G401 (cell line): ENCODE data around the gene ARFIP1. TPM values are rescaled to one million over a fixed set of nuclear protein-coding genes. Genes with fewer than 3 reads are reported as not detected.
"Not testable (repeated sequence)": the region's sequence is repeated elsewhere in the genome, so short reads cannot be mapped to it uniquely, and the experiment has no call there.

ENCODE experiments used
- DNase-seq: peaks from one replicate; pipeline ENCODE4 v3.0.0-alpha.2; 2015; ENCODE audit warnings: low spot score
- in situ Hi-C: cut with HindIII; loops from 2 replicates; pipeline ENCODE4 v1.10.0; 2016; ENCODE audit warnings: low sequenced_read_pairs, mixed read lengths
- total RNA-seq: library from RNA; depleted of rRNA; stranded (reverse); fragments of >200 nt; shearing (Covaris generic); gene quantifications from 2 replicates; pipeline ENCODE4 v1.2.3, GENCODE V29; 2014

Gene ARFIP1
- total RNA-seq, 1 experiment from 2014 or later, result 45.0 TPM

DNA sequence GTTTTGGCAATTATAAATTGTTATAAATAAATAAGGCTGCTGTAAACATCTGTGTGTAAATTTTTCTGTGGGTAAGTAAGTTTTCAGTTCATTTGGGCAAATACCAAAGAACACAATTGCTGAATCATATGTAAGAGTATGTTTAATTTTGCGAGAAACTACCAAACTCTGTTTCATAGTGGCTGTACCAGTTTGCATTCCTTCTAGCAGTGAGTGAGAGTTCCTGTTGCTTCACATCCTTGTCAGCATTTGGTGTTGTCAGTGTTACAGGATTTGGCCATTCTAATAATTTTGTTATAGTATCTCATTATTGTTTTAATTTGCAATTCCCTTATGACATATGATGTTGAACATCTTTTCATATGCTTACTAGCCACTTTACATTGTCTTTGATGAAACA lies 48.4 kb downstream of the ARFIP1 start:
- in situ Hi-C loops, result no loop called here
- no peak for DNase-seq

DNA sequence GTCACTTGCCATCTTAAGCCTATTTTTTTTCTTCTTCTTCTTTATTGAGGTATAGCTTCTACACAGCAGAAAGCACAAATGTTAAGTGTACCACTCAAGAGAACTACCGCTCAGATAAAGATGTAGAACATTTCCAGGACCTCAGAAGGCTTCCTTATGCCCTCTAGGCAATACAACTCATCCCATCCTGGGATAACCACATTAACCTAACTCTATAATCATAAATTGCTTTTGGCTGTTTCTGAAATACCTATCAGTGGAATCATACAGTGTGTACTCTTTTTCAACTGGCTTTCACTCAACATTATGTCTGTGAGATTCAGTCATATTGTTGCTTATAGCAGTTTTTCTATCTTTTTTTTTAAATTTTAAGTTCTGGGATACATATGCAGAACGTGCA lies 51.7 kb downstream of the ARFIP1 start:
- in situ Hi-C loops, result no loop called here

DNA sequence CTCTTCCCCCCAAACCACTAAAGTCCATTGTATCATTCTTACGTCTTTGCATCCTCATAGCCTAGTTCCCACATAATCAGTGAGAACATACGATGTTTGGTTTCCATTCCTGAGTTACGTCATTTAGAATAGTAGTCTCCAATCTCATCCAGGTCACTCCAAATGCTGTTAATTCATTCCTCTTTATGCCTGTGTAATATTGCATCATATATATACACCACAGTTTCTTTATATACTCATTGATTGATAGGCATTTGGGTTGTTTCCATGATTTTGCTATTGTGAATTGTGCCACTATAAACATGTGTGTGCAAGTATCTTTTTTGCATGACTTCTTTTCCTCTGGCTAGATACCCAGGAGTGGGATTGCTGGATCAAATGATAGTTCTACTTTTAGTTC lies 57.2 kb downstream of the ARFIP1 start:
- DNase-seq, result no peak
- in situ Hi-C loops, result no loop called here

More for the DNA sequence above, 51.7 kb downstream of the ARFIP1 start:
- DNase-seq, result no peak

GRCh38 chr4:152839729-152840128 lies 60.0 kb downstream of the ARFIP1 start:
- in situ Hi-C loops, DNase-seq: not testable (repeated sequence)

- no peak for DNase-seq
- in situ Hi-C loops, result no loop called here
Observed at GRCh38 chr4:152843481-152844090, 63.8 kb downstream of the ARFIP1 start.

- no peak for DNase-seq
- in situ Hi-C loops, result no loop called here
Observed at GRCh38 chr4:152847376-152847775, 67.6 kb downstream of the ARFIP1 start.

GRCh38 chr4:152848508-152848907 lies 68.8 kb downstream of the ARFIP1 start:
- DNase-seq, result no peak
- in situ Hi-C loops, result no loop called here

DNA sequence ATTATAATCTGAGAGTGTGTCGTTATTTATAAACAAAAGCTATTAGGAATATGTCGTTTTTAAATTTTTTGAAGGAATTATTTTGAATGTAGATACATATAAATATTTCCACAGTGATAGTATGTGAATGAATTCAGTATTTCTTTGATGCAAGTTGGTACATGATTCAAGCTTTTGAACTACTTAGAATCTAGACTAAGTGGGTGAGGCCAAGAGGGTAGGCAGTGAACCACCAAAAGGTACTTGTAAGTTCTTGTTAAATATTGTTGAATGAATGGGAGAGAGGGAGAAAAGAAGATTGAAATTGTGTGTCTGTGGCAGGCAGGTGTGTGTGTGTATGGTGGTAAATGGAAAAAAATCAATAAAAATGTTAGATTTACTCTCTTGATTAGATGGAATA lies 69.6 kb downstream of the ARFIP1 start:
- DNase-seq, result no peak
- in situ Hi-C loops, result no loop called here

DNA sequence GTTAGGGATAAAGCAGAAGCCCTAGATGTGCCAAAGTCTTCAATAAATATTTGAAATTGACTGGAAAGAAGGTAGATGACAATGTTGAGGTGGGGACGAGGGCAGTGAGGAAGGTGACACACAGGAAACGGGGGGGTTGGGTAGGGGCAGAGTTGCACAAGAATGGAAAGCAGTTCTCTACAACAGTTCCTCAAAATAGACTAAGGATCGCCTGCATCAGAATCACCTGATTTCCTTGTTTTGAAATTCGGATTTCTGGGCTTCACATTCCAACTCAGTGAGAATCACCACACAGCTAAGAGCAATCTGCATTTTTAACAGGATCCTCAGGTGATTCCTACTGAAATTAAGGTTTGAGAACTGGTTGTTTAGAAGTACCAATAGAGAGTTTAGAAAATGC lies 70.6 kb downstream of the ARFIP1 start:
- DNase-seq, result no peak
- in situ Hi-C loops, result no loop called here

GRCh38 chr4:152851226-152851625 lies 71.5 kb downstream of the ARFIP1 start:
- in situ Hi-C loops, result no loop called here
- DNase-seq, result no peak

GRCh38 chr4:152853293-152853692 lies 73.5 kb downstream of the ARFIP1 start:
- in situ Hi-C loops, result no loop called here
- DNase-seq, result no peak

DNA sequence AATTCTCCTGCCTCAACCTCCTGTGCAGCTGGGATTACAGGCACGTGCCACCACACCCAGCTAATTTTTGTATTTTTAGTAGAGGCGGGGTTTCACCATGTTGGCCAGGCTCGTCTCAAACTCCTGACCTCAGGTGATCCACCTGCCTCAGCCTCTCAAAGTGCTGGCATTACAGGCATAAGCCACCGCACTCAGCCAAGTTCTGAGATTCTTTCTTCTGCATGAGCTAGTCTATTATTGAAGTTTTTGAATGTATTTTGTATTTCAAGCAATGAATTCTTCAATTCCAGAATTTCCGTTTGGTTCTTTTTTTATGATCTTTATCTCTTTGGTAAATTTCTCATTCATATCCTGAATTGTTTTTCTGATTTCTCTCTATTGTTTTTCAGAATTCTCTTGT lies 74.3 kb downstream of the ARFIP1 start:
- DNase-seq, in situ Hi-C loops: not testable (repeated sequence)

GRCh38 chr4:152856960-152857359 lies 77.2 kb downstream of the ARFIP1 start:
- in situ Hi-C loops, result no loop called here

DNA sequence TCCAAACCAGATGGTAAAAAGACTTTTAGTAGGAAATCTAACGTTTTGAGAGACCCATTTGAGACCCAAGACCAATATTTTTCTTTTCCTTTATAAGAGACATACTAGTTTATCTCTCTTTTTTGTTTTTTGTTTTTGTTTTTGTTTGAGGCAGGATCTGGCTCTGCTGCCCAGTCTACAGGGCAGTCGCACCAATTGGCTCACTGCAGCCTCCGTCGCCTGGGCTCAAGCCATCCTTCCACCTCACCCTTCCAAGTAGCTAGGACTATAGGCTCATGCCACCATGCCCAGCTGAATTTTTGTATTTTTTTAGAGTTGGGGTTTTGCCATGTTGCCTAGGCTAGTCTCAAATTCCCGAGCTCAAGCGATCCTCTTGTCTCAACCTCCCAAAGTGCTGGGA lies 79.2 kb downstream of the ARFIP1 start:
- no peak for DNase-seq
- in situ Hi-C loops, result no loop called here

More at GRCh38 chr4:152856960-152857359, 77.2 kb downstream of the ARFIP1 start:
- DNase-seq, result no peak

DNA sequence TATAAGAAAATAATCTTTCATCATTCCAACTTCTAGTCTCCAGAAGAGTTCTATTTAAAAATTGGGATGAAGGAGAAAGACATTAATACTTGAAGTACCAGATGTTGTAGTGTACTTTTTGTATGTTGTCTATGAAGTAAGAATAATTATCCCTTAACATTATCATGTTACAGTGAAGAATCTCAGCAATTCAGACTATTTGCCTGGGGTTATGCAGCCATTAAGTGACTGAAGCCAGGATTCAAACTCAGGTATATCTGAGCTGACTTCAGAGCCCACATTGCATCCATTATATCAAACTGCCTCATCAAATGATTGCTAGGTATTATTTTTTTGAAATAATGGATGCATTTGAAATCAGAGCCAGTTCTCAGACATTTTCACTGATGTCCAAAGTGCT lies 80.3 kb downstream of the ARFIP1 start:
- in situ Hi-C loops, result no loop called here

GRCh38 chr4:152862608-152863007 lies 82.9 kb downstream of the ARFIP1 start:
- in situ Hi-C loops, result no loop called here
- DNase-seq, result no peak

More for the DNA sequence above, 80.3 kb downstream of the ARFIP1 start:
- DNase-seq, result no peak

- DNase-seq, result no peak
- in situ Hi-C loops, result no loop called here
Observed at GRCh38 chr4:152864361-152864760, 84.6 kb downstream of the ARFIP1 start.

DNA sequence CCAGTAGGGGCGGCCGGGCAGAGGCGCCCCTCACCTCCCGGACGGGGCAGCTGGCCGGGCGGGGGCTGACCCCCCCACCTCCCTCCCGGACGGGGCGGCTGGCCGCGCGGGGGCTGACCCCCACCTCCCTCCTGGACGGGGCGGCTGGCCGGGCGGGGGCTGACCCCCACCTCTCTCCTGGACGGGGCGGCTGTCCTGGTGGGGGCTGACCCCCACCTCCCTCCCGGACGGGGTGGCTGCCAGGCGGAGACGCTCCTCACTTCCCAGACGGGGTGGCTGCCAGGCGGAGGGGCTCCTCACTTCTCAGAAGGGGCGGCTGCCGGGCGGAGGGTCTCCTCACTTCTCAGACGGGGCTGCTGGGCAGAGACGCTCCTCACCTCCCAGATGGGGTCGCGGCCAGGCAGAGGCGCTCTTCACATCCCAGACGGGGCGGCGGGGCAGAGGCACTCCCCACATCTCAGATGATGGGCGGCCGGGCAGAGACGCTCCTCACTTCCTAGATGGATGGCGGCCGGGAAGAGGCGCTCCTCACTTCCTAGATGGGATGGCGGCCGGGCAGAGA lies 86.8 kb downstream of the ARFIP1 start:
- DNase-seq, in situ Hi-C loops: not testable (repeated sequence)

DNA sequence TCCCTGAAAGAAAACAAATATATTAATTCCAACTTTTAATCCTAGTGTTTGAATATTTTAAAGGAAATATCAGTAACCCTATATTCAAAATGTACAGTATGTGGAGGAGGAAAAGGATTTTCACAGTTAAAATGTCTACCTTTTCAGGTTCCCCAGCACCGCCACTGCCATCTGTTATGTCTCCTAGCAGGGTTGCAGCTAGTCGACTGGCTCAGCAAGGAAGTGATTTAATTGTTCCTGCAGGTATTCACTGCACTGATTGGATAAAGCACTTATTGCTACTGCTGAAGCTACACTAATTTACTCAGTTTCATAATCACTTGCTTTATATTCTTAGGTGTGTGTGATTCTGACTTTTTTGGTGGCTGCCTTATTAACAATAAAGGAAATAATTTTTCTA lies 90.9 kb downstream of the ARFIP1 start:
- DNase-seq, result peak; percentile 65
- in situ Hi-C loops, result no loop called here

DNA sequence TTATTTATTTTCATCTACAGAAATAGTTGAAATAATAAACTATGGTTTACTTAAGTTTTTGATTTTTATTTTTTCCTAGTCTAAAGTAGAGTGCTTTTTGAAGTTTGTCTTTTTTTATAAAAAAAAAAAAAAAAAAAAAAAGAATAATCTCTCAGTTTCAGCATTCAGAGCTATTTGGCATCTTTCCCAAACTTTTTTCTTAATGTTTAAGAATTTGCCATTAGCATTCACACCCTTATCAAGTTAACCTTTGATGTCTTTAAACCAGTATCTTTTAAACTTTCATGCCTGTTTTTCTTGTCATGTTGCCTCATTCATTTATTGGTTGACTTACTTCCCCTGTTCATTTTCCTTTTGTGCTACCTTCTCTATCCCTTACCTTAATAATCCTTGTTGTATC lies 95.5 kb downstream of the ARFIP1 start:
- in situ Hi-C loops, result no loop called here
- DNase-seq, result no peak

- in situ Hi-C loops, result no loop called here
Observed at GRCh38 chr4:152877868-152878267, 98.1 kb downstream of the ARFIP1 start.

More at GRCh38 chr4:152877868-152878267, 98.1 kb downstream of the ARFIP1 start:
- no peak for DNase-seq
